HTR-8/SVneo (cell line): ENCODE data around the gene VKORC1.
"Not testable (repeated sequence)": the region's sequence is repeated elsewhere in the genome, so short reads cannot be mapped to it uniquely, and the experiment has no call there.

Experiments used
- DNase-seq: peaks from one replicate; pipeline ENCODE4 v3.0.0; 2011; ENCODE audit warnings: low spot score, mixed read lengths; ENCODE audit not compliant: insufficient read length
- FAIRE-seq: peaks from 2 replicates; lab custom pipeline; 2011; peaks lifted over from hg19 to GRCh38; lab: Jason Lieb, UNC

The VKORC1 gene

DNA sequence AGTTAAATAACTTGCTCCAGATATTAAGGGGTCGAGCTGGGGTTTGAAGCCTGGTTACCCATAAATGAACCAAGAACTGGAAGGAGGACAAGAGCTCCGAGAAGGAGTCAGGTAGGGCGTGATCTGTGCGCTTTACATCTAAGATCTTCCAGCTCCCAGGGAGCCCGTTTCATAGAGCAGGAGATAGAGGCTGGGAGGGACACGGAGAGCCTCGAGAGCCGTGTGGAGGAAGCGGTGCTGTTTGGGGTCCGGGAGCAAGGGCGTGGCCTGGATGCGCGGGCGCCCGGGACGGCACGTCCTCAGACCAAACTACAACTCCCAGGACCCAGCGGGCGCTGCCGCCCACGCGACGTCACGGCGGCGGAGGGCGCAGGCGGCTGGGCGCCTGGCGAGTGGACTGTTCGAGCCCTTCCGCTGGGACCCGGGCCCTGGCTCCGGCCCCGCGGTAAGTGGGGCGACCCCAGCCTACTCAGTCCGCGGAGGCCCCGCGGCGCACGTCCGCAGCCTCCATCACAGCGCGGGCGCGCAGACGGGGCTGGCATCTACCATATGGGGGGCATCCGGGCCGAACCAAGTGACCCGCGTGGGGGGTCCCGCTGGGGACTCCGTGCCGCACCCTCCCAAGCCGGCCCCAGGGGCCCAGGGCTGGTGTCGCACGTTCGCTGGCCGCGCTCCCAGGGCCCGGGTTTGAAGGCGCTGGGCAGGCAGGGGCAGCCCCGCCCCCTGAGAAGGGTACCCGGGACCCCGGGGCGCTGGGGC lies 13.6 kb upstream of the VKORC1 start, which contains the start of gene BCKDK:
TSS of gene BCKDK (plus strand) at position 352 of the 759 bp plus-strand sequence. CDS start 838 bp downstream, outside the sequence.
- DNase-seq = peak; percentile 89
- FAIRE-seq = peak; percentile 81

DNA sequence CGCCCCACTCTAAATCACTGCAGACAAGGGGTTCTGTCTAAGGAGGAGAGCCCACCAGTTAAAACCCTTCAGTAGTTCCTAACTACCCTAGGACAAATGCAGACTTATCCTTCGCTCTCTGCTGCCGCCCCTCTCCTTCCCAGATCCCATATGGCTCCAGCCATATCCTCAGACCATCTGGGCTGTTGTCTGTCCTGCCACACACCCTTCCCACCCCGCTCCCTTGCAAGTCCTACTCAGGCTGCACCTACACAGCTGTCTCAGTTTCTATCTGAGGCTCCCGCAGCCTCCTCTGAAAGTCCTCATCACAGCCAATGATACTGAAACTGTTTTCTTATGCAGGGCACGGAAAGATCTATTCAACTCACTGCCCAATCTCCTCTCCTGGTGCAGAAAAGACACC lies 12.9 kb upstream of the VKORC1 start:
- DNase-seq (no peak), FAIRE-seq (no peak)

- no peak for FAIRE-seq
These were observed 12.2 kb upstream of the VKORC1 start for GRCh38 chr16:31106509-31107464.

DNA sequence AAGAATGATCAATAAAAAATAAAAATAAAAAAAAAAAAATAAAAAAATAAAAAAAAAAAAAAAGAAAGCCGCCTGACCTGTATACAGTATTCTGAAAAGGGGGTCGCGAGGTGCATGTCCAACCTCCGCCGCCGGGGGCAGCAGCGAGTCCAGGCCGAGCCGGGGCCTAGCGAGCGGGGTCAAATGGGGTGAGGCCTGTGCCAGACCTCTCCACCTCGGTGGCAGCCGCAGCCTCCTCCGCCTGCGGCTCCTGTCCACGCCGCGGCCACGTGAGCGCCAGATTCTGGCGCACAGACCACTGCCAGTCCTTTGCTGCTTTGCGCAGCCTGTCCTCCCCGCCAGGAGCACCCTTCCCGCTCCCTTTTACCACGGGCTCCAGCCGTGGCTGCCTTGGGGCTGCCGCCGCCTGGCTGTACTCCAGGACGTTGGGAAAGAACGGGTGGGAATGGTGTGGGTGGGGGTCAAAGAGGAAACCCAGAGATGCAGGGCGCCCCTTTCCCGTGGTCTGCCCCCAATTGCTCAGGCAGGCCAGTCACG lies 11.1 kb upstream of the VKORC1 start:
- DNase-seq (peak; percentile 61), FAIRE-seq (no peak)

More at GRCh38 chr16:31106509-31107464, 12.2 kb upstream of the VKORC1 start:
- no peak for DNase-seq

DNA sequence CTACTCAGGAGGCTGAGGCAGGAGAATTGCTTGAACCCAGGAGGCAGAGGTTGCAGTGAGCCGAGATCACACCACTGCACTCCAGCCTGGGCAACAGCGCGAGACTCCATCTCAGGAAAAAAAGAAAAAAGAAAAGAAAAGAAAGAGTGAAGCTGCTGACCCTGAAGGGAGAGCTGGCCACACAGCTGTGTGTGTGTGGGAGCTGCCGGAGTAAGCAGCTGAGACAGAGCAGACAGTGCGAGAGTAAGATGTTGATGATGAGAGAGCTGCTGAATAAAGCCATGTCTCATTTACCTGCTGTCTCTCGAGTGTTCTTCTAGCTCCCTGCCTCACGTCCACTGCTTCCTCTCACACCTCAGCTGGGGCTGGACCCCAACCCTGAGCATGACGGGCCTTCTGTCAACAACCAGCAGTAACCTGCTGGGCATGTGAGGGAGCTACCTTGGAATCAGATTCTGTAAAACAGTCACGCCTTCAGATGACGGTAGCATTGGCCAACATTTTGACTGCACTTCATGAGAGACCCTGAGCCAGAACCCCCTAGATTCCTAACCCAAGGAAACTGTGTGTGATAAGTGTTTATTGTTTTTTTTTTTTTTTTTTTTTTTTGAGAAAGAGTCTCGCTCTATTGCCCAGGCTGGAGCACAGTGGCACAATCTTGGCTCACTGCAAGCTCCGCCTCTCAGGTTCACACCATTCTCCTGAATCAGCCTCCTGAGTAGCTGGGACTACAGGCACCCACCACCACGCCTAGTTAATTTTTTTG lies 6.5 kb upstream of the VKORC1 start:
- not testable (repeated sequence) for FAIRE-seq

DNA sequence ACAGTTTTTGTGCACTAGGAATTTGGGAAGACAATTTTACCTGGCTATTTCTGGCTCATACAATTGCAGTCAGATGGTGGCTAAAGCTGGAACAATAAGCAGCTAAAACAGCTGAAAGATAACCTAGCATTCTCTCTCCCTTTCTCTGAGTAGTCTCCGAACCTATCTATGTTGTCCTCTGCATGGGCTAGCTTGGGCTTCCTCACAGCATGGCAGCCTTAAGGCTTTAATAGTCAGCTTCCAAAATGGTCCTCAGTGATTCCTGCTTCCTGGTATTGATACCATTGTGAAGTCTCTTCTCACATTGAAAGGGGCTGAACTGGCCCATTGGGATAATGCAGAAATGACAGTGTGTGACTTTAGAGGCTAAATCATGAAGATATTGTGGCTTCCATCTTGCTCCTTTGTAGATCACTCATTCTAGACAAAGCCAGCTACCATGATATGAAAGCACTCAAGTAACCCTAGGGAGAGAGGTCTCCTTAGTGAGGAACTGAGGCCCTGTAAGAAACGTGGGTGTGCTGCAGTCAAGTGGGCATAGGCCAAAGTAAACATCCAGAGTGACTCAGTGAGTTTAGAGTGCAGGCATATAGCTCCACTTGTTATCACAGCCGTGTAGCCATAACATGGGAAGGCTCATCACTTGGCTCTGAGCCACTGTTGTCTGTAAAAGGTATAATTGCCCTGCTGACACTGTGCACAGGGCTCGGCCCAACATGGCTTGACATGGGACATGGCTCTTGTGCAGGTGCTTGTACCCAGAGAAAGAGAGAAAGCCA lies 5.5 kb upstream of the VKORC1 start:
- no peak for FAIRE-seq
- DNase-seq = no peak

More for the DNA sequence above, 6.5 kb upstream of the VKORC1 start:
- not testable (repeated sequence) for DNase-seq

- DNase-seq = no peak
- no peak for FAIRE-seq
These were observed 541 bp downstream of the VKORC1 start for GRCh38 chr16:31094088-31094423.

DNA sequence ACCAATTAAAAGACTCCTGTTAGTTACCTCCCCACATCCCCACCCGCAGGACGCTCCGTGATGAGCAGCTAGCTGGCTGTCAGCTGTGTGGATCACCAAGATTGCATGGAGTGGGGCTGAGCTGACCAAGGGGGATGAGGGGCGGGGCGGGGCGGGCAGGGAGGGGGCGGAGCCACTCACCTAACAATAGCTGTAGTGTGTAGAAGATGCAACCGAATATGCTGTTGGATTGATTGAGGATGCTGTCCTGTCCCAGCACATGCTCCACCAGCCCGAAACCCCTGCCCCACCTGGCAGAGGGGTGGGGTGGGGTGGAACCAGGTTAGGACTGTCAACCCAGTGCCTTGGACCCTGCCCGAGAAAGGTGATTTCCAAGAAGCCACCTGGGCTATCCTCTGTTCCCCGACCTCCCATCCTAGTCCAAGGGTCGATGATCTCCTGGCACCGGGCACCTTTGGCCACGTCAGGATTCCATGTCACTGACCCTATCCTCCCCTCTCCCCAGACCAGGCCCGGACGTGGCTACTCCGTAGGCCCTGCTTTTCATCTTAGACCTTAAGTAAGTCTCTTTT lies 1.4 kb downstream of the VKORC1 start:
- DNase-seq (peak; percentile 68), FAIRE-seq (peak; percentile 33)

GRCh38 chr16:31092330-31092729 lies 2.3 kb downstream of the VKORC1 start:
- DNase-seq (no peak), FAIRE-seq (no peak)

DNA sequence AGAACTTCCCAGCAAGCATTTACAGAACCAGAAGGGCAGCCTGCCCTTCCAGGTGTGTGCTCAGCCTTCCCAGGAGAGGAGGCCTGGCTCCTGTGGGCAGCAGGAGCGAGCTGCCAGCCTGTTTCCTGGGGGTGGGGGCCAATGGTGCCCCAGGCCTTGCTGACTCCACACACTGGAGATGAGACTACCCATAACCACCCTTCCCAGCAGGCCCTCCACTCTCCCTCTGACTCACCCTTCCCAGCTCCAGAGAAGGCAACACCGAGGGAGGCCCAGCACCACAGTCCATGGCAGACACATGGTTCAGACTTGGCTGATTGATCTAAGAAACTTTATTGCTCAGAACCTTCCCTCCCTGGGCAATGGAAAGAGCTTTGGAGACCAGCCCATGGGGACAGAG lies 4.1 kb downstream of the VKORC1 start:
- no peak for DNase-seq
- FAIRE-seq = no peak

DNA sequence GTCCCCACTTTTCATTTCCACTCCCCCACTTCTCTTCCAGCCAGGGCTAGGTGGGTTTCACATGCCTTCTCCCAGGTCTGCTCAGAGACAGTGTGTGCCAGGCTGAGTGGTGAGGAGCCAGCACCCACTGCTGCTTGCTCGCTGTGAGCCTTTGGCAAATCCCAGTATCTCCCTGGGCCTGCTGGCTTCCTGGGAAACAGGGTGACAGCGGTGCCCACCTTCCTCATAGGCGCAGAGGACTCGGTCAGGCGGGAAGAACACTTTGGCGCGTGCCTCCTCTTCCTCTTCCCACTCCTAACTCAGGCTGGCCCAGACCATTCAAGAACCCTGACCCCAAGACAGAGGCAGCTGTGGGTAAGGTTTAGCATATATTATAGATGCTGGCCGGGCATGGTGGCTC lies 5.4 kb downstream of the VKORC1 start:
- DNase-seq = no peak
- no peak for FAIRE-seq

DNA sequence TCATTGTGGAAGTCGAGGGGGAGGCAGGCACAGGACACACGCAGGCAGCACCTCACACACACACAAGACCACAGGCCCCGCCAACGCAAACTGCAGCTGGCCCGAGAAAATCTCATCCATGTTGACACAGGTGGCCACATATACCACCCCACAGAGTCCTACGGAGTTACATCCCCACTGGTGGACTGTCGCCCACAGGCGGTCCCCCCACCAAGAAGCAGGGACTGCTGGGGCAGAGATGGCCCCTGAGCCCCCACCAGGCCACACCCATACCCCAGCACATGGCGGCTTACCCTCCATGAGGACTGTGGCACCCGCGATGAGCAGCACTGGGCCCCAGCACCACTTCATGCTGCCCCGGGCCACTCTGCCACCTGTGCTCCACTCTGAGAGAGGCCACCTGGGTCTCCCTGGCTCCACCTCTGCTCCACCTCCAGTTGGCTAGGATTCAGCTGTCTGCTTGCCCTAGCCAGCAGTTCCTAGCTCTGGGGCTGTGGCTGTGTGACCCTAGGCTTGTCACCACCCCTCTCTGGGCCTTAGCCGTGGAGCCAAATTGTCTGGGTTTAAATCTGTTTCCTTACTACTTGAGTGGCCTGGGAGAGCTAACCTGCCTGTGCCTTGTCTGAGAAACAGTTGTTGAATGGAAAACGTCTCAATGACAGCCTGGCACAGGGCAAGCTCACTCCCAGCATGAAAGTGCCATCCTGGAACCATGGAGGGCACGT lies 6.0 kb downstream of the VKORC1 start, which contains the start of gene PRSS53:
TSS of gene PRSS53 (minus strand) at position 485 of the 725 bp plus-strand sequence. CDS start at position 351, 134 bp downstream.
- FAIRE-seq (no peak), DNase-seq (no peak)

- no peak for FAIRE-seq
- DNase-seq = no peak
These were observed 6.6 kb downstream of the VKORC1 start for GRCh38 chr16:31087971-31088370.

- DNase-seq (no peak), FAIRE-seq (no peak)
These were observed 7.1 kb downstream of the VKORC1 start for GRCh38 chr16:31087481-31087880.

DNA sequence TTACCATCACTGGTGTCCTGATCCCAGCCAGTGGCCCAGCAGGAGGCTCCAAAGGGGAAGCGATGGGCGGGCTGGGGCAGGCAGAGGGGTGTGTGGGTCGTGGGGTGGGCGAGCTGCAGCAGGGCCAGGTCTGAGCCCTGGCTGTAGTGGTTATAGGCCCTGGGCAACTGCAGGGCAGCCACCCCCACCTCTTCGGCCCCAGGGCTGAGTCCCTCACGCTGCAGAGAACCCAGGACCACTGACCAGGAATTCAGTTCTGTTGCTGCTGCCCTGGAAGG lies 8.0 kb downstream of the VKORC1 start:
- FAIRE-seq (no peak), DNase-seq (no peak)

GRCh38 chr16:31085873-31086628 lies 8.5 kb downstream of the VKORC1 start:
- FAIRE-seq (no peak), DNase-seq (no peak)

DNA sequence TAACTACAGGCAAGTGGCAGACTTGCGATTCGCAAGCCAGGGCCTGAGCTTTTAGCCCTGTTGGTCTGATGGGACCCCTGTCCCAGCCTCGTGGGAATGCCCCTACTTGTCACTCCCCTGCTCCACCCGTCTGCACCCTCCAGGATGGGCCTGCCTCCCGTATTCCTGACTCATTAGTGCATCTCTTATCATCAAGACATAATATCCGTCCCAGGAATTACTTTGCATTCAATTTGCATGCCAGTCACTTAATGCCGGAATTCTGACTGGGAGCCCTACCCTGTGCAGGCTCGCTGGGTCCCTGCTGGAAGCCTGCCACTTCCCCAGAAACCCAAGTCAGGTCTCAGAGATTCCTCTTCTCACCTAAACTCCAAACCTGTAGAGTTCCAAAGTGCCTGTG lies 9.2 kb downstream of the VKORC1 start:
- DNase-seq (no peak), FAIRE-seq (no peak)
